Sciatic nerve (tissue), 2 donors: Measurements from ENCODE around the gene SUCO. TPM values are rescaled to one million over a fixed set of nuclear protein-coding genes. Genes with fewer than 3 reads are reported as not detected.
"Not testable (repeated sequence)": the region's sequence is repeated elsewhere in the genome, so short reads cannot be mapped to it uniquely, and the experiment has no call there.

Experiments used
- ATAC-seq: fragments of 200-7000 bp; cut with Tn5 transposase; one replicate; pipeline ENCODE4 v1.9.1; 2020; ENCODE audit warnings: mild to moderate bottlenecking, moderate library complexity
- DNase-seq: peaks from one replicate; pipeline ENCODE4 v3.0.0-alpha.2; 2020; ENCODE audit warnings: low spot score
- intact Hi-C: fragments of 100-400 bp; cut with DNase I; formaldehyde crosslinking; loops from one replicate; pipeline ENCODE4 v1.14.2; 2022
- total RNA-seq: library from RNA; stranded (reverse); fragmentation: NEBNext Ultra II Directional; extraction: Animal tissue kit (Norgen Biotek cat#: 25700); gene quantifications from one replicate; pipeline ENCODE4 v1.2.1, GENCODE V29; 2021
- donor health status: DM: no; HTN: no; CAD: no.
- donor health status: DM: no; HTN: no; CAD: no.

SUCO gene
- 53.1 TPM for total RNA-seq

- DNase-seq (peak; percentile 100), ATAC-seq (peak; percentile 98)
- intact Hi-C loops = no loop called here
Measured at GRCh38 chr1:172532700-172533512, at the start of gene SUCO. TSS of gene SUCO (plus strand) at chr1:172533150. CDS start at chr1:172533436, 286 bp downstream.

GRCh38 chr1:172483448-172483847 is 49.5 kb upstream of the SUCO start:
- no peak for DNase-seq
- ATAC-seq = no peak
- intact Hi-C loops = no loop called here

GRCh38 chr1:172484252-172484651 is 48.7 kb upstream of the SUCO start:
- intact Hi-C loops = no loop called here
- no peak for ATAC-seq
- DNase-seq = no peak

GRCh38 chr1:172485626-172486025 is 47.3 kb upstream of the SUCO start:
- ATAC-seq (no peak), DNase-seq (no peak)
- intact Hi-C loops = no loop called here

- ATAC-seq (no peak), DNase-seq (no peak)
- intact Hi-C loops = no loop called here
Measured at GRCh38 chr1:172486805-172487454, 46.0 kb upstream of the SUCO start.

GRCh38 chr1:172487550-172487949 is 45.4 kb upstream of the SUCO start:
- ATAC-seq = no peak
- no peak for DNase-seq
- intact Hi-C loops = no loop called here

- intact Hi-C loops = no loop called here
- ATAC-seq (no peak), DNase-seq (no peak)
Measured at GRCh38 chr1:172488393-172488792, 44.6 kb upstream of the SUCO start.

GRCh38 chr1:172489847-172490246 is 43.1 kb upstream of the SUCO start:
- DNase-seq (no peak), ATAC-seq (no peak)
- intact Hi-C loops = no loop called here

- DNase-seq (no peak), ATAC-seq (no peak)
Measured at GRCh38 chr1:172492421-172492820, 40.5 kb upstream of the SUCO start.

GRCh38 chr1:172494166-172494565 is 38.8 kb upstream of the SUCO start:
- intact Hi-C loops = no loop called here
- no peak for DNase-seq
- ATAC-seq = no peak

More at GRCh38 chr1:172492421-172492820, 40.5 kb upstream of the SUCO start:
- intact Hi-C loops = no loop called here

- DNase-seq, ATAC-seq, intact Hi-C loops: not testable (repeated sequence)
Measured at GRCh38 chr1:172496127-172496526, 36.8 kb upstream of the SUCO start.

GRCh38 chr1:172496678-172497077 is 36.3 kb upstream of the SUCO start:
- no peak for ATAC-seq
- intact Hi-C loops = no loop called here

GRCh38 chr1:172497230-172497629 is 35.7 kb upstream of the SUCO start:
- intact Hi-C loops = no loop called here
- no peak for ATAC-seq
- no peak for DNase-seq

More at GRCh38 chr1:172496678-172497077, 36.3 kb upstream of the SUCO start:
- DNase-seq = no peak

GRCh38 chr1:172498857-172499256 is 34.1 kb upstream of the SUCO start:
- ATAC-seq (no peak), DNase-seq (no peak)
- intact Hi-C loops = no loop called here

GRCh38 chr1:172499636-172500141 is 33.3 kb upstream of the SUCO start:
- ATAC-seq (no peak), DNase-seq (no peak)
- intact Hi-C loops = no loop called here

- no peak for ATAC-seq
- intact Hi-C loops = no loop called here
Measured at GRCh38 chr1:172500207-172500606, 32.7 kb upstream of the SUCO start.

GRCh38 chr1:172507741-172508140 is 25.2 kb upstream of the SUCO start:
- intact Hi-C loops = no loop called here
- ATAC-seq (no peak), DNase-seq (no peak)

More at GRCh38 chr1:172500207-172500606, 32.7 kb upstream of the SUCO start:
- no peak for DNase-seq

- ATAC-seq (no peak), DNase-seq (no peak)
- intact Hi-C loops = no loop called here
Measured at GRCh38 chr1:172510479-172510878, 22.5 kb upstream of the SUCO start.

GRCh38 chr1:172512591-172512990 is 20.4 kb upstream of the SUCO start:
- DNase-seq = no peak
- no peak for ATAC-seq

GRCh38 chr1:172513479-172513878 is 19.5 kb upstream of the SUCO start:
- intact Hi-C loops = no loop called here
- ATAC-seq (no peak), DNase-seq (no peak)

More at GRCh38 chr1:172512591-172512990, 20.4 kb upstream of the SUCO start:
- intact Hi-C loops = no loop called here
